Stimulated activated naive CD4-positive, alpha-beta T cell (primary cell): ENCODE data around the gene MIX23.

Experiments
- DNase-seq, 6 experiments: peaks; one replicate each; lab custom pipeline; 2025; lab: John Stamatoyannopoulos, UW

Gene MIX23

DNA sequence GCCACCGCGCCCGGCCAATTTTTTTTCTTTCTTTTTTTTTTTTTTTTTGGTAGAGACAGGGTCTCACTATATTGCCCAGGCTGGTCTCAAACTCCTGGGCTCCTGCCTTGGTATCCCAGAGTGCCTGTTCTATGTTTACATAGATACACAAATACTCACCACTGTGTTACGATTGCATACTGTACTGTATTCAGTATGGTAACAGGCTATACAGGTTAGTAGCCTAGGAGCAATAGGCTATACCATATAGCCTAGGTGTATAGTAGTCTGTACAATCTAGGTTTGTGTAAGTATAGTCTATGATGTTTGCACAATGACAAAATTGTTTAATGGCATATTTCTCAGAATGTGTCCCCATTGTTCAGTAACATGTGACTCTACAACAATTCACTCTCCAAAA is 31.4 kb downstream of the MIX23 start:
- no peak for DNase-seq

DNA sequence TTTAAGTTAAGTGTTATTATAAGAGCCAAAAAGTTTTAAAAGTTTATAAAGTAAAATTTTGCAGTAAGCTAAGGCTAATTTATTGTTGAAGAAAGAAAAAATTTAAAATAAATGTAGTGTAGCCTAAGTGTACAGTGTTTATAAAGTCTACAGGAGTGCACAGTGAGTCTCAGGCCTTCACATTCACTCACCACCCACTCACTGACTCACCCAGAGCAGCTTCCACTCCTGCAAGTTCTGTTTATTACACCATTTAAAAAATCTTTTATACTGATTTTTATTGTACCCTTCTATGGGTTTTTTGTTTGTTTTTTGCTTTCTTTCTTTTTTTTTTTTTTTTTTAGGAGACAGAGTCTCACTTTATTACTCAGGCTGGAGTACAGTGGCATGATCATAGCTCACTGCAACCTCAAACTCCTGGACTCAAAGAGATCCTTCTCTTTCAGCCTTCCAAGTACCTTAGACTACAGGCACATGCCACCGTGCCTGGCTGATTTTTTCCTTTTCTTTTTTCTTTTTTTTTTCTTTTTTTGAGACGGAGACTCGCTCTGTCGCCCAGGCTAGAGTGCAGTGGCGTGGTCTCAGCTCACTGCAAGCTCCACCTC is 32.1 kb downstream of the MIX23 start:
- no peak for DNase-seq

DNA sequence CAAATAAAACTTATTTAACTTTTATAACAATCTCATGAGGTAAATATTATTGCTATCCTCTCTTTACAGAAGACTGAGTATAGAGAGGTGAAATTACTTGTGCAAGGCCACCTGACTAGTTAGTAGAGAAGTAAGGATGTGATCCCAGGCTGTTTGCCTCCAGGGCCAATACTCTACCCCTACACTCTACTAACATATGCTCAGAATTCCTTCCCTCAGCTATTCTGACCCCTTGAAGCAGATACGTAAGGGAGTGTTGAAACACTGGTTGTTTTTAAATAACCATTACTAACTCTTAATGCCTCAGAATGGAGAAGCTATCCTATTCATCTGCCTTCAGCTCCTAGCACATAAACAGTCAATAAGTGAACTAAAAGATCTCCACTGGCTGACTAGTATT is 33.9 kb downstream of the MIX23 start:
- DNase-seq: no peak

- no peak for DNase-seq
Observed at GRCh38 chr3:122343654-122344053, 39.4 kb downstream of the MIX23 start.

GRCh38 chr3:122342803-122343202 is 40.2 kb downstream of the MIX23 start:
- DNase-seq: no peak

DNA sequence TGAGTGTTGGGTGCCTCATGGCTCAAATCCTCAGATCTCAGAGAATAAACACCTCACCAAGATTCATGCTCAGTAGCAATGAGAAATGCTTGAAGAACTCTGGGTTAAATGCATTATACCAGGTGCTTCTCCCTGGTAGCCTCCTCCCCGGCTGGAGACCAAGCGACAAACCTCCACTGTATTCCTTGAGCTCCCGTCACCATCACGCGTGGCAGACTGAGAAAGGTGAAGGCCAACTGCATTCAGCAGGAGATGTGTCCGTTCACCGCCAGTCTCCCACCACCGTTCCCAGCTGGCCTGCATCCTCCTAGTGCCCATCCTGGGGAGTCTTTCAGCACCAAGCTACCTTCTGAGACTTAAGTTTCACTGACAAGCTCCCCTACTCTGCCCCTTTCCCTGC is 50.5 kb downstream of the MIX23 start:
- no peak for DNase-seq

DNA sequence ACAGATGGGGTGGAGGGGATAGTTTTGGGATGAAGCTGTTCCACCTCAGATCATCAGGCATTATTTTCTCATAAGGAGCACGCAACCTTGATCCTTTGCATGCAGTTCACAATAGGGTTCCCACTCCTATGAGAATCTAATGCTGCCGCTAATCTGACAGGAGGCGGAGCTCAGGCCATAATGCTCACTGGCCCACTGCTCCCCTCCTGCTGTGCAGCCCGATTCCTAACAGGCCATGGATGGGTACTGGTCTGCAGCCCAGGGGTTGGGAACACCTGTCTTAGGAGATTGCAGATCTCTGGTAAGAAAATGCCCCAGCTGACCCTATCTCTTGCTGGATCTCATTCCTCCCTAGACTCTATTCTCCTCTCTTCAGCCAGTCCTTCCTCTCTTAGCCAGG is 51.1 kb downstream of the MIX23 start:
- DNase-seq: no peak

DNA sequence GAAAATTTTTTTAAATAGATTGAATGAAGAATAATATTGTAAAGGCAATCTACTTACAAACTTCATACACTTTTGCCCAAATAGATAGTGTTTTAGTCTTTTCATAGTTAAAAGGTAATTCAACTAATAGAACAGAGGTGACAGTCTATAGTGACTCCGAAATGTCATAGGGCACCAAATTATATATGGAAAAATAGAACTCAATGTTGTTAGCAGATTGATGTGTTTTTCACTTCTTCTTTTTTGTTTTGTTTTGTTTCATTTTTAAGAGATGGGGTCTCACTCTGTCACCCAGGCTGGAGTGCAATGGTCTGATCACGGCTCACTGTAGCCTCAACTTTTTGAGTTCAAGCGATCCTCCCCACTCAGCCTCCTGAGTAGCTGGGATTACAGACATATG is 57.3 kb downstream of the MIX23 start:
- DNase-seq: no peak

- no peak for DNase-seq
Observed at GRCh38 chr3:122324871-122325323, 58.1 kb downstream of the MIX23 start, which contains the start of gene CSTA. CSTA (plus strand) TSS chr3:122325248; CDS start chr3:122325293, 45 bp downstream.

GRCh38 chr3:122322095-122323075 is 60.6 kb downstream of the MIX23 start:
- DNase-seq: peak in 5 of 6 experiments; percentile 26 to 63 (median 45)

DNA sequence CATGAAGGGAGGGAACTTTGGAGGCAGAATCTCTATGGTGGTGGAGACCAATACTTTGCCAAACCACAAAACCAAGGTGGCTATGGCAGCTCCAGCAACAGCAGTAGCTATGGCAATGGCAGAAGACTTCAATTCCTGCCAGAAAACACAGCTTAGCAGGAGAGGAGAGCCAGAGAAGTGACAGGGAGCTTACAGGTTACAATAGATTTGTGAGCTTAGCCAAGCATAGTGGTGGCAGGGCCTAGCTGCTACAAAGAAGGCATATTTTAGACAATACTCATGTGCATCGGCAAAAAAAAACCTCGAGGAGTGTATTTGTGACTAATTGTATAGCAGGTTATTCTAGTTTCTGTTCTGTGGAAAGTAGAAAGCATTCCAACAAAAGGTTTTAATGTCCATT is 64.4 kb downstream of the MIX23 start:
- DNase-seq: no peak

- DNase-seq: no peak
Observed at GRCh38 chr3:122316368-122316767, 66.7 kb downstream of the MIX23 start.

DNA sequence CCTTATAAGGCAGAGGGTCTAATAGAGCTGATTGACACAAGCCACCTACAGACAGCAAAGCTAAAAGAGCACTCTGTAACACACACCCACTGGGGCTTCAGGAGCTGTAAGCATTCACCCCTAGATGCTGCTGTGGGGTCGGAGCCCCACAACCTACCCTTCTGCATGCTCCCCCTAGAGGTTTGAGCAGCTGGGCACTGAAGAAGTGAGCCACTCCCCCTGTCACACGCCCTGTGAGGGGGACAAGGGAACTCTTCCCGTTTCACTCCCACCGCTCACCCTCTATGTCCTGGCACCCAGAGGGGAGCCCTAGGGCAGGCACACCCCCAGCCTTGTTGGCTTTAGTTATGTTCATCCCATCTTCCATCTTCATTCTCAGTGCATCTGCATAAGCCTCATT is 67.4 kb downstream of the MIX23 start:
- DNase-seq: no peak

DNA sequence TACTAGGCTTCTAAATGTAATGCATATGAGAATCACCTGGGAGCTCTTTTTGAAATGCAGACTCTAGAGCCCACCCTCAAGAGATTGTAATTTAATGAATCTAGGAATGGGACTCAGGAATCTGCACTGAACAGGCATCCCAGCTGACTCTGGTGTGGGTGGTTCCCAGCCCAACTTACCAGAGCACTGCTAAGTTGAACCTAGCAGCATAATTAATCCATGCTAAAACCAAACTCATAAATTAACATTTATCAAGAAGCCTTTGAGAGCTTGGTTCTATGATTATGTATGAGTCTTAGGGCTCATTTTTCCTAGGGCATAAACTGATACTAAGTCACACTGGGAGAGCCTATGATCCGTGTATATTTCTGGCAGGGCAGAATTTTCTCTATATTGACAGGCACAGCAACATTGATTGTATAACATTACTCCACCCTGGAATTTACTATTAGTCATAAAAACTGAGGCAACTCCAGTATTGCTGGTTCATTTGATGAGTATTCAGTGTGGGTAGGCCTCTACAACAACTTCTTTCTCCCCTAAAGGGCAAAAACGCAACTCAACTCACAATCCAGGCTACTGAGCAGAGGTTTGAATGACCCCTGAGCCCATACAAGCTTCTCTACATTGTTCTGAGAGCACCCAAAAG is 68.7 kb downstream of the MIX23 start:
- no peak for DNase-seq

DNA sequence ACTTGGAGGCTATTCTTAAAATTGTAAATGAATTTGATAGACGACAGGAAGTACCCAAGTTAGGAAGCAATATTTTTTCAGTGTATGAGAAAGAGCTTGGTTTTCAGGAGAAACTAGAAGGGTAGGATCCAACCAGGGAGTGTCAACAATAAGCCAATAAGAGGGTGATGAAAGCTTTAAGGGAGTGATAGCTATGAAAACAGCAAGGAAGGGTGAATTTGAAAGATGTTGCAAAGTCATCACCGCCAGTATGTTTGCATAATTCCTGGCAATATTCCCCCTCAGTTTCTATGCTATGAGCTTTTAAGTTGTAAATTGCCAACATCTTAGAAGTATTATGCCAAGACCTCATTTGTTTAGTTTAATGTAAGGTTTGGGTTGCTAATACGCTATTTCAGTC is 69.8 kb downstream of the MIX23 start:
- DNase-seq: no peak

GRCh38 chr3:122312826-122313225 is 70.2 kb downstream of the MIX23 start:
- no peak for DNase-seq

DNA sequence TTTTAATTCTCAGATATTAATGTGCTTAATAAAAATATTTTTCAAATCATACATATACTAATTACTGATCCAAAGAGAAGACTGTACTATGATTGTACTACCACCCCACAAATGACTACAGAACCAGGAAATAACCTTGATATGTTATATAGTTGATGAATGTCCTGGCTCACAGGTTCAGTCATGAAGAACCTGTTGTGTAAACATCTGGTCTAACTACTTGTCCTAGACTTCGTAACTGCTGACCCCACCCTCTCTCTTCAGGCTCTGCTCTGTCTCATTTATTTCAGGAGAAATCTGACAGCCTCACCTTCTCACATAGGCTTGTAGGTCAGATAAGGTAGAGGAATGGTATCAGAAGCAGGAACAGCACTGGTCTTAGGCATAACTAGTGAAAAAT is 72.7 kb downstream of the MIX23 start:
- no peak for DNase-seq
